SH-SY5Y (cell line): ENCODE data around the gene ZNF701.

Experiments
- GATA2 ChIP-seq: IDR thresholded peaks from 2 replicates; pipeline ENCODE4 v1.6.1; 2011; ENCODE audit warnings: mild to moderate bottlenecking, low read depth, low read length
- GATA3 ChIP-seq: IDR thresholded peaks from 2 replicates; pipeline ENCODE4 v1.6.1; 2011; ENCODE audit warnings: low read depth, mild to moderate bottlenecking, low read length, moderate library complexity

Gene ZNF701

DNA sequence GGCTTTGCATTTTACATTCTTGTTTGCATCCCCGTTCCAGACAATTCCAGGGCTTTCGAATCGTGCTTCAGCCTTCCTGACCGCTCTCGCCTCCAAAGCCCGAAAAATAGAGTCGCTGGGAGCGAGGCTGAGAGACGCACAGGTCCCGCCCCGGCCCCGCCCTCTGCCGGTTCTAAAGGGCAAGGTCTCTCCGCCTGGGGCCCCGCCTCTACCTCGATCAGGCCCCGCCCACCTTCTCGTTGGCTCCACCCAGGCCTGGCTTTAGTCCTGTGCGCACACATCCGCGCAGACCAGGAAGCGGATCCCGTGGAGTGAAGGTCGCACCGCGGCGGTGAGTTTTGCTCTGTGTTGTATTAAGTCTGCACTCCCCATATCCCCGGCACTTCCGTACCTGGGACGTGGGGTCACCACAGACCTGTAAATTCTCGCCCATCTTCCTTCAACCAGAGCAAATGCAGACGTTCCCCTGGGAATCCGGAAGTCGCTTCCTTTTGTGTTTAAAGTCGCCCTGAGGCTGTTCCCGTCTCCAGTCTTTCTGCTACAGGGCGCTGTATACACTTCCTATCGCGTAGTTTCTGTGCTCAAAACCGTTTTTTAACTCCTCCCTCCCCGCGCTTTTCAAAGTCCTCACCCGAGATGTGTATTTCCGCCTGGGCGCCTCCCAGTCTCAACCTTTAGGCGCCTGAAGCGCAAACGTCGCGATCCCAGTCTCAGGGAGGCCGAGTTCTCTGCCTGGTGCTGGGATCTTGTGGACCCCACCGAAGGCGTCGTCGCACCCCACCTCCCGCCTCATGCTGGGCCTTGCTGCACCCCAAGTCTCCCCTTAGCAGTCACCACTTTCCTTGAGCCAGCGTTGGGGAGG is at the start of gene ZNF701:
TSS of gene ZNF701 (plus strand) at position 288 of the 862 bp plus-strand sequence. CDS start 3,861 bp downstream, outside the sequence.
- no peak for TF ChIP-seq GATA2
- TF ChIP-seq GATA3, result no peak

DNA sequence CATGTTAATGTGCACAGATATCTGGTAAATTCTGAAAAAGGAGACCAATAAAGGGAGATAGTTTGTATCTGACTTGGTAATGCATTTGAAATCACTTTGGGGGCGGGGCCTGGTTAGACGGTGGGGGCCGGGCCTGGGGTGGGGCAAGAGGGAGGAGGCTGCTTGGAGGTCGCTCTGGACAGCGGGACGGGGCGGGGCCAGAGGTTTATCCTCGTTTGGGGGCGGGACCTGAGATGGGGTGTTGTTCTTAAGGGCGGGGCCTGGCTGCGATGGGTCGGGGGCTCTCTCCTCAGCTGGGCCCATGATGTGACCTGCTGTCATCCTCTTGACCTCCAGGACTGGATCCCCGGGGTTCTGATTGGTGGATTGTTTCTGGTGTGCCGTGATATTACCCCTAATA is 47.5 kb upstream of the ZNF701 start:
- no peak for TF ChIP-seq GATA3
- no peak for TF ChIP-seq GATA2

DNA sequence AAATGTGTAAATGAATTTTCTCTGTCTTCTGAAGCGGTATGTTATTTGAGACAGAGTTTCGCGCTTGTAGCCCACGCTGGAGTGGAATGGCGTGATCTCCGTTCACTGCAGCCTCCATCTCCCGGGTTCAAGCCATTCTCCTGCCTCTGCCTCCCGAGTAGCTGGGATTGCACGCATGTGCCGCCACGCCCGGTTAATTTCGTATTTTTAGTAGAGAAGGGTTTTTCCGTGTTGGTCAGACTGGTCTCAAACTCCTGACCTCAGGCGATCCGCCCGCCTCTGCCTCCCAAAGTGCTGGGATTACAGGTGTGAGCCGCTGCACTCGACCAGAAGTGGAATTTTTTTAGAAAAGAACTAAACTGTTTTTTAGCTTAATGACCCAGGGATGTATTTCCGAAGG is 46.0 kb upstream of the ZNF701 start:
- TF ChIP-seq GATA3 (no peak), GATA2 (no peak)

DNA sequence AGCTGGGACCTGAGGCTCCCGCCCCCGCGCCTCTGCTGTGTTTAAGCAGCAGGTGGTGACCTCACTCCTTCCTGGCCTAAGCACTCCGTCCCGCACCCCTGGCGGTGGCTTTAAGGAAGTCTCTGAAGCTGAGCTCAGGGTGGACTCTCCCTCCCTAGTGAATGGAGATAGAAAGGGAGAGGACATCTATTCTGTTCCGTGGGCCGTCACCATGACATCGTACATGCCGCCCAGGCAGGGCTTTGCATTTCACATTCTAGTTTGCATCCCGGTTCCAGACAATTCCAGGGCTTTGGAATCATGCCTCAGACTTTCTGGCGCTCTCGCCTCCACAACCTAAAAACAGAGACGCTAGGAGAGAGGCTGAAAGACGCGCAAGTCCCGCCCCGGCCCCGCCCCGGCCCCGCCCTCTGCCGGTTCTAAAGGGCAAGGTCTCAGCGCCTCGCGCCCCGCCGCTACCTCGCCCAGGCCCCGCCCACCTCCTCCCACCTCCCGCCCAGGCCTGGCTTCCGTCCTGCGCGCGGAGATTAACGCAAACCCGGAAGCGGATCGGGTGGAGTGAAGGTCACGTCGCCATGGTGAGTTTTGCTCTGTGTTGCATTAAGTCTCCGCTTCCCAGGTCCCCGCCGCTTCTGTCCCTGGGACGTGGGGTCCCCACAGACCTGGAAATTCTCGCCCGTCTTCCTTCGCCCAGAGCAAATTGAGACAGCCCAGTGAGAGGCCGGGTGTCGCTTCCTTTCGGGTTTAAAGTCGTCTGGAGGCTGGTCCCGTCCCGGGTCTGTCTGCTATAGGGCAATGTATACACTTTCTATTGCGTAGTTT is 42.7 kb upstream of the ZNF701 start, which contains the start of gene ZNF808:
TSS of gene ZNF808 (plus strand) at position 535 of the 822 bp plus-strand sequence. CDS start 15,617 bp downstream, outside the sequence.
- no peak for TF ChIP-seq GATA3
- TF ChIP-seq GATA2, result no peak

GRCh38 chr19:52527956-52528351 is 42.1 kb upstream of the ZNF701 start:
- TF ChIP-seq GATA2, result no peak
- TF ChIP-seq GATA3, result no peak

GRCh38 chr19:52532480-52532879 is 37.6 kb upstream of the ZNF701 start:
- TF ChIP-seq GATA3, result no peak
- no peak for TF ChIP-seq GATA2

DNA sequence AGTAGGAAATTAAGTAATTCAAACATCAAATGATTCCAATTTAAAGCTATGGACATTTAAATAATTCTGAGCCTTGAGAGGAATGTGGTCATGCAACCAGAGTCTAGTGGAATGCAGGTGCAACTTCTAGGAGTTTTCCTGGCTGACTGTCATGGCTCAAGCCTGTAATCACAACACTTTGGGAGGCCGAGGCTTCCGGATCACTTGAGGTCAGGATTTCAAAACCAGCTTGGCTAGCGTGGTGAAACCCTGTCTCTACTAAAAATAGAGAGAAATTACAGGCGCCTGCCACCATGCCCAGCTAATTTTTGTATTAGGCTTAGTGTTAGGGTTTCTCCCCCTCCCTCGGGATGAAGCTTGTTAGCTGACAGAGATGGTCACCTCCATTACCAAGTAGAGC is 36.2 kb upstream of the ZNF701 start:
- no peak for TF ChIP-seq GATA2
- no peak for TF ChIP-seq GATA3

GRCh38 chr19:52535771-52536447 is 34.2 kb upstream of the ZNF701 start:
- TF ChIP-seq GATA2 (no peak), GATA3 (no peak)

- TF ChIP-seq GATA3 (no peak), GATA2 (no peak)
Observed at GRCh38 chr19:52536448-52536800, 33.7 kb upstream of the ZNF701 start.

GRCh38 chr19:52541608-52542007 is 28.5 kb upstream of the ZNF701 start:
- TF ChIP-seq GATA2 (no peak), GATA3 (no peak)

GRCh38 chr19:52542984-52543664 is 27.0 kb upstream of the ZNF701 start:
- no peak for TF ChIP-seq GATA3
- TF ChIP-seq GATA2, result no peak

GRCh38 chr19:52554216-52554971 is 15.7 kb upstream of the ZNF701 start:
- TF ChIP-seq GATA3 (no peak), GATA2 (no peak)
